ELR (cell line): ENCODE measurements around the gene NR0B2.
"Not testable (repeated sequence)": the region's sequence is repeated elsewhere in the genome, so short reads cannot be mapped to it uniquely, and the experiment has no call there.

Source experiments
- DNase-seq: peaks from one replicate; pipeline ENCODE4 v3.0.0-alpha.2; 2015; ENCODE audit warnings: low read depth

NR0B2 gene

DNA sequence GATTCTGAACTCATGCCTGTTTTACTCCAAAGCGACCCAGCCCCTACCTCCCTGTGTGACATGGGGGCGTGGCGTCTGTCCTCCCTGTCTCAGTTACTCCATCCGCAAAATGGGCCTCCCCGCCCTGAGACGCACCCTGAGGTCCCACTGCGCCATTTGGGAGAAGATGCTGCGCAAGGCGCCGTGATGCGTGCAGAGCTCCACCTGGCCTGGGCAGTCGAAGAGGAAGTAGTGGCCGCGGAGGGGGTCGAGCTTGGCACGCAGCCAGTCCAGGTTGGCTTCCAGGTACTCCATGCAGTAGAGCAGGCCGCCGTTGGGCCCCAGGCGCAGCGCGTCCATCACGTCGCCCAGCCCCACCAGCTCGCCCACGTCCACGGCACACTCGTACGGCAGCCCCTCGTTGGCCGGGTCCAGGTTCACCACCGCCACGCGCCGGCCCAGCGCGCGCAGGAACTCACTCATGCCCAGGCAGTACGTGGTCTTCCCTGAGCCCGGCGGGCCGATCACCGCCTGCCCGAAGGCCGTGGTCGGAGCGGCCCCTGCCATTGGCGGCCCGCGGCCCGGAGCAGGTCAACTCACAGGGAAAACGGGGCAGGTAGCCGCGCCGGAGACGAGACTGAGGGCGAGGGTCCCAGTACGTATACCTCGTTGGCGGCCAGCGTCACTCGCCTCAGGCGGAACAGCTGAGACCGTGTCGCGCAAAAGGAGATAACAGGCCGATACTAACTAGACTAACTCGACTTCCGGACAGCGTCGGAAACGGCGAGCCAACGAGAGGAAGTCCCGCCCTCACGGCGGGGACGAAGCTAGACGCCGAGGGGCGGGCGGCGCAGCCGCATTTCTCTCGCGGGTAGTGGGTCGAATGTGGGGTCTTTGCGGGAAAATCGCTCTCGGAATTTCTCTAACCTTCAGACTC lies 24.0 kb downstream of the NR0B2 start, which contains the start of gene GPN2:
Gene GPN2 (minus strand): TSS at position 733 of the 916 bp plus-strand sequence. CDS start 187 bp downstream, at position 546.
- DNase-seq: peak; percentile 79

DNA sequence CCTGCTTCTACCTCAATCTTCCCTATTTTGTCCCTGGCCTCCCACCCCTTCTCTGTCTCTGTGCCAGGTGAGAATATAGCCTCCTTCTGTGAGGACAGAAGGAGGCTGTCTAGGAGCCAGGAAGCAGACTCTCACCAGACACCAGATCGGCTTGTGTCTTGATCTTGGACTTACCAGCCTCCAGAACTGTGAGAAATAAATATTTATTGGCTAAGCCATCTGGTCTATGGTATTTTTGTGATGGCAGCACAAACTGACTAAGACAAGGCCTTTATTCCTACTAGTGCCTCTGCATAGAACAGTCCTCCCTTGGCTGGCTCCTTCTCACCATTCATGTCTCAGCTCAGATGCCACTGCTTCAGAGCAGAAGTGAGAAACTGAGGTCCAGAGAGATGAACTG lies 25.5 kb downstream of the NR0B2 start:
- no peak for DNase-seq

DNA sequence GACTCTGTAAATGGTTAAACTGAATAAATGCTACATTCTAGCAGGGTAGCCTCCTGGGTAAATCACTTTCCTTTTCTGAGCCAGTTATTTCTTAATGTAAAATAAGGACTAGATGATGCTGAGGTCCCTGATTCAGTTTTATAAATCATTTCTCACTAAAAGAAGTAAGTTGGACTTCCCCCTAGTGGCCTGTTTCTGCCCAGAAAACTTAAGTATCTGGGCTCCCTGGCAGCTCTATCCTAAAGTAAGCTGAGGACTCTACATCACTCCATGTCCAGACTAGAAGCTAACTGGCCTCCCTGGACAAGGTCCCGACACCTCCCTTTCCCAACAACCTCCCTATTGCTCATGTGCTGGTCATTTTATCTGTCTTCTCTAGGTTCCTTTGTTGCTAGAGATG lies 26.6 kb downstream of the NR0B2 start:
- DNase-seq: peak; percentile 69

DNA sequence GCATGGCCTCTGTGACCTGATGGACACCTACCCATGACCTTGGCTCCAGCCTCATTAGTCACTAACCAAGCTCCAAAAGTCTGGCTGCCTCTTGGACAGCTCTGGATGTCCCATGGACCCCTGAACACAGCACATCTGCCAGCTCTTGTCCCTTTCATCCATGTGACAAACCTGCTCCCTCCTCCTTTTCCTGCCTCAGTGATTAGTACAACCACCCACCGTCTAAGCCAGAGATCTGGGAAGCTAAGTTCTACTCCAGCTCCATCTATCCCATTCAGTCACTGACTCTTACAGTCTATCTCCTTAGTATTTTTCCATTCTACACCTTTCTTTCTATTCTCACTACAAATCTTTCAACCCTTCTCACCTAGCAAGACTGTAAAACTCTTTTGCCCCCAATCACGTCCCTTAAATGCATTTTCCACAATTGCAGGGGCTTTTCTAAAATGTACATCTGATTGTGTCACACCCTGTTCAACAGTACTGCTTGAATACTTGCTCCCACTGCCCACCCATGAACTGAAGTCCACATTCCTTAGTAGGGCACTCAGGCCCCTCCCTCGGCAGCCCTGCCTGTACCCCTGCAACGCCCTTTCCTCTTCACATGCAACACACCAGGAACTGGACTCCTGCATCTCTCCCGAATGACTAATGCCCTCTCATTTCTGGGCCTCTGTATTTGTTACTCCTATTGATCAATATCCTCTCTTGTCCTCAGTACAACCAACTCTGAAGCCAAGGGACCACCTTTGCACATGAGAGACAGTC lies 30.9 kb downstream of the NR0B2 start:
- DNase-seq: no peak

DNA sequence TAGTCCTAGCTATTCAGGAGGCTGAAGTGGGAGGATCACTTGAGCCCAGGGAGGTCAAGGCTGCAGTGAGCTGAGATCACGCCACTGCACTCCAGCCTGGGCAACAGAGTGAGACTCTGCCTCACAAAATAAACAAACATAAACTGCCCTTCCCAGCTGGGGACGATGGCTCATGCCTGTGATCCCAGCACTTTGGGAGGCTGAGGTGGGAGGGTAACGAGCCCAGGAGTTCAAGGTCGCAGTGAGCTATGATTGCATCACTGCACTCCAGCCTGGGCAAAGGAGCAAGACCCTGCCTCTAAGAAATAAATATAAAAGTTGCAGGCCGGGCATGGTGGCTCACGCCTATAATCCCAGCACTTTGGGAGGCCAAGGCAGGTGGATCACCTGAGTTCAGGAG lies 32.2 kb downstream of the NR0B2 start:
- DNase-seq: not testable (repeated sequence)

DNA sequence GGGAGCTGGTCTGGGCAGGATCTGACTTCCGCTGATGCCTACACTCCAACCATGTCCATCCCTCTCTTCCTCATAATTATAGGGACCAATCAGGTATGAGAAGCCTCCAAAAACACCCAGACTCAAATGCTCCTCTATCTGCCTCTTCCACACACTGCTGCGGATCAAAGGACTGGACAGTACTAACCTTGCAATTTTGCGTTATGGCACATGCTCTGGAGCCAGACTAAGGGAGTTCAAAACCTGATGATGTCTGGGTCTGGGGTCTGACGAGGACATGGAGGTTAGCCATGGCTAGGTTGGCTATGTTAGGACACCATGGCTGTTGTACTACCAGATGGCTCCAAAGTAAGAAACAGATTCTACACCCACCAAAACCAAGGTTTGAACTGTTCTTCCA lies 34.0 kb downstream of the NR0B2 start:
- no peak for DNase-seq

DNA sequence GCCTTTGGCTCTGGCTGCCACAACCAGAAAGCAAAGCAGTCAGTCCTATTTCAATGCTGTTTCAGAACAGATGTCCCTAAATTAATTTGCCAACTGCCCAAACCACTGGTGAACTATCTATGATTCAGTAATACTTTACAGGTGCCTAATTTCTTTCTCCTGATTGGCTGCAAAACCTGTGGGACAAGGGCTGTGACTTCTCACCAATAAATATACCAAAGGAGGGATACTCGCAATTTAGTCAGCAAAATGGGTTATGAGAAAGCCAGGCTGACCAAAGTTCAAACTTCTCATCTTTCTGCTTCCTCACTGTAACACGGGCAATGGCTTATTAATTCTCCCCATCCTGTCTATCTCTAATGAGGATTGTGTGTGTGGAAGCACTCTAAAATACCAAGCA lies 36.4 kb downstream of the NR0B2 start:
- DNase-seq: no peak

DNA sequence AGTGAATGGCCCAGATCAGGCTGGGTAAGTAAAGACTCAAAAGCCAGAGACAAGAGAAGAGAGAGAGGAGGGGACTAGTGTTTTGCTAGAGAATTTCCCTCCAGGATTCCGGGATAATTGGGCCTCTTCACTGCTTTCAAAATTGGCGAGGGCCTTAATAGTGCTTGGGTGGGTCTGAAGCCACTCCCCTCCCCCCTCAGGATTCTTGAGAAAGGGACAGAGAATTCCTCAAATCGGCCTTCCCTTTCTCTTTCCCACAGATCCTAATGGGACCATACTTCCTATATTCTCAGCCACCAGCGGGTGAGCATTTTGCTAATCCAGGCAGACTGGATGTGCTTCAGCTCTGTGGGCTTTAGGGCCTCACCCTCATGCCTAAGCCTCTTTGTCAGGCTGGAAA lies 38.9 kb downstream of the NR0B2 start:
- no peak for DNase-seq

DNA sequence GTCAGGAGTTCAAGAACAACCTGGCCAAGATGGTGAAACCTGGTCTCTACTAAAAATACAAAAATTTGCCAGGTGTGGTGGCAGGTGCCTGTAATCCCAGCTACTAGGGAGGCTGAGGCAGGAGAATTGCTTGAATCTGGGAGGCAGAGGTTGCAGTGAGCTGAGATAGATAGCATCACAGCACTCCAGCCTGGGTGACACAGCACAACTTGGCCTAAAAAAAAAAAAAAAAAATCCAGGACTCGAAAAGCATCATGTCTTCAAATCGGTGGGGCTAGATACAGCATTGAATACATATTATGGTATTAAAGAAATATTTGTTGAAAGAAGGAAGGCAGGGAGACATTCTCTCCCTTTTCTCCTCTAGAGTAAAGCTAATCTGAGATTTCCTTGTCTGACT lies 40.7 kb downstream of the NR0B2 start:
- DNase-seq: not testable (repeated sequence)

DNA sequence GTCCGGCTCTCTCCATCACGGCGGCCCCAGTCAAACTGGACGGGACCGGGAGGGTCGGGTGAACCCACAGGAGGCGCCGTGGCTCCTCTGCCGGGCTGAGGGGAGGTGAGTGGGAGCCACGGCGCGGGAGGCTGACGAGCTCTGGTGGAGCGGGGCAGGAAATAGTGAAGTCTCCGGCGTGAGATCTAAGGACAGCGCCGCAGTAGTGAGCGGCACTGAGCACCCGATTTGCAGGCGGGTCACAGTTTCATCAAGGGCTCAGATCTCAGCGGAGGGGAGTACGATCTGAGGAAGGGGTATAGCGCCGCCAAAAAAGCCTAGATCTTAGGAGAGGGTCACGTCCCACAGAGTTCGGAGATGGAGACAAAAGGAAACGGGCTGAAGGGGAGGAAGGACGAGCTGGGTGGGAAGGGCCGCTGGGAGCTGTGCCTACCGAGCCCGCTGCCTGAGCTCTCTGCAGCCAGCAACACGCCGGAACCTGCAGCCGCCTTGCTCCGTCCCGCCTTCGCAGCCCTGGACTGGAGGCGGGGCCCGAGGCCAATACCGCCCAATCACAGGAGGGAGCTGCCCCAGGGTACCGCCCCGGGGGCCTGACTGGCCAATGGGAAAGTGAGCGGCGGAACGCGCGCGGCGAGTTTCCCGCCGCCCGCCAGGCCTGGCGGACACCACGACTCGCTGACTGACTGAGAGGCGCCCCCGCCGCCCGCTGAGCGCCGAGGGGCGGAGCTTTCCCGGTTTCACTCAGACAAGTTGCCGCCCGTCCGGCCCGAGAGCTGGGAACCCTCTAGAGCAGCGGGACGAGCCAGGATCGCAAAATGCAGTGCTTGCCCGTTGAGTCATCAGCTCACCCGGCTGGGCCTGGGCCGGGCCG lies 48.9 kb downstream of the NR0B2 start:
- peak; percentile 98 for DNase-seq

DNA sequence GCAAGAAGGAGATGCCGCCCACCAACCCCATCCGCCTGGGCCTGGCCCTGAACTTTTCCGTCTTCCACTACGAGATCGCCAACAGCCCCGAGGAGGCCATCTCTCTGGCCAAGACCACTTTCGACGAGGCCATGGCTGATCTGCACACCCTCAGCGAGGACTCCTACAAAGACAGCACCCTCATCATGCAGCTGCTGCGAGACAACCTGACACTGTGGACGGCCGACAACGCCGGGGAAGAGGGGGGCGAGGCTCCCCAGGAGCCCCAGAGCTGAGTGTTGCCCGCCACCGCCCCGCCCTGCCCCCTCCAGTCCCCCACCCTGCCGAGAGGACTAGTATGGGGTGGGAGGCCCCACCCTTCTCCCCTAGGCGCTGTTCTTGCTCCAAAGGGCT lies 50.1 kb downstream of the NR0B2 start:
- no peak for DNase-seq

DNA sequence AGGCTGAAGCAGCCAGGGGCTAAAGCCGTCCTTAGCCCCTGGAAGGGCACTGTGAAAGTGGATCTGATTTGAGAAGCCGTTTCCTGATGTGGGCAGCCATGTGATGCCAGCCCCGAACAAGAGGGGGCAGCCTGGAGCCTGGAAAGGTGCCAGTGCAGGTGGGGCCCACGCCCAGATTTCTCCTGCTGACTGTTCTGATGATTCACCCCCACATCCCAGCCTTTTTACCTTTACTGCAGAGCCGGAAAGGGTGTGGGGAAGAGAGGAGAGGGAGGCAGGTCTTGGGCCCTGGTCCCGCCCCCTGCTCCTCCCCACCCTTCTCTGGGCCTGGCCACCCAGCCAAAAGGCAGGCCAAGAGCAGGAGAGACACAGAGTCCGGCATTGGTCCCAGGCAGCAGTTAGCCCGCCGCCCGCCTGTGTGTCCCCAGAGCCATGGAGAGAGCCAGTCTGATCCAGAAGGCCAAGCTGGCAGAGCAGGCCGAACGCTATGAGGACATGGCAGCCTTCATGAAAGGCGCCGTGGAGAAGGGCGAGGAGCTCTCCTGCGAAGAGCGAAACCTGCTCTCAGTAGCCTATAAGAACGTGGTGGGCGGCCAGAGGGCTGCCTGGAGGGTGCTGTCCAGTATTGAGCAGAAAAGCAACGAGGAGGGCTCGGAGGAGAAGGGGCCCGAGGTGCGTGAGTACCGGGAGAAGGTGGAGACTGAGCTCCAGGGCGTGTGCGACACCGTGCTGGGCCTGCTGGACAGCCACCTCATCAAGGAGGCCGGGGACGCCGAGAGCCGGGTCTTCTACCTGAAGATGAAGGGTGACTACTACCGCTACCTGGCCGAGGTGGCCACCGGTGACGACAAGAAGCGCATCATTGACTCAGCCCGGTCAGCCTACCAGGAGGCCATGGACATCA lies 50.7 kb downstream of the NR0B2 start, which contains the start of gene SFN:
Gene SFN (plus strand): TSS at position 369 of the 904 bp plus-strand sequence. CDS start 64 bp downstream, at position 433.
- DNase-seq: peak; percentile 45

DNA sequence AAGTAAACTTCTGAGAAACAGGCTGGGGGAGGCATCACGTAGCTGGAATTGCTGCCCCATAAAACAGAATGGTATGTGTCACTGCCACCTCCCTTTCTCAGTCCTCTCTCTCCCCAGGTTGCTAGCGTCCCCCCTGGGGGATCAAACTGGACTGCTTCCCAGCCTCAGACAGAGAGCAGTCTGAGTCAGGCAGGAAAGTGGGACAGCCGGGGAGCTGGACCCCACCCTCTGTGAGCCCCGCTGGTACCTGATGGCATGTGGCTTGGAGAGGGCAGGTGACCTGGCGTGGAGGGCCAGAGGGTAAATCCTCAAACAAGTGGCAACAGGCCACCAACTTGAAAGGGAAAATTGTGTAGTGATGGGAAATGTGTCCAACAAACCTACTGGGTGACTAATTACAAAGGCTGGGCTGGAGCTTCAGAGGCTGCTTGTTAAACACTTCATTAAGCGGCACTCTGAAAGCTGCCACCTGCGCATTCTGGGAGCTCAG lies 51.8 kb downstream of the NR0B2 start:
- no peak for DNase-seq
